B cell (primary cell): ENCODE results near the gene FAM163A. TPM values are rescaled to one million over a fixed set of nuclear protein-coding genes. Genes with fewer than 3 reads are reported as not detected.

ENCODE experiments used
- ATAC-seq: fragments of 200-7000 bp; cut with Tn5 transposase; one replicate; pipeline ENCODE4 v1.10.0; 2021; ENCODE audit warnings: low read depth, mild to moderate bottlenecking, moderate number of reproducible peaks, moderate library complexity
- CTCF ChIA-PET: fragments of 350-600 bp; sonication (Branson Sonifier 250); formaldehyde crosslinking; loops from one replicate; lab custom pipeline; 2021; ENCODE audit warnings: antibody characterized with exemption, inconsistent platforms; lab: Charles Lee
- POLR2A ChIA-PET: fragments of 350-600 bp; sonication (Branson Sonifier 250); formaldehyde crosslinking; loops from one replicate; lab custom pipeline; 2021; ENCODE audit warnings: antibody characterized with exemption; lab: Charles Lee
- DNase-seq: peaks from one replicate; pipeline ENCODE4 v3.0.0; 2013
- H2AFZ ChIP-seq: 2 replicates; pipeline ENCODE4 v1.6.1; 2012; ENCODE audit warnings: mild to moderate bottlenecking, low read depth, low read length; ENCODE audit not compliant: insufficient read depth, poor library complexity, severe bottlenecking
- H3K27ac ChIP-seq, 2 donors: 1 replicate in 1 of 2; 2 replicates in 1 of 2; pipeline ENCODE4 v1.5.1; 2012 to 2013; ENCODE audit warnings: low read length in 2 of 2, mild to moderate bottlenecking in 2 of 2, moderate library complexity in 1 of 2
- H3K27me3 ChIP-seq, 4 experiments: fragments of 200-600 bp in 1 of 4; sonication (generic) in 1 of 4; replicated peaks in 1 of 4; 1 replicate in 2 of 4; 2 replicates in 2 of 4; pipeline versions ENCODE4 v1.6.1 to v1.7.0; 2013 to 2016; ENCODE audit warnings: low read length in 3 of 4, mild to moderate bottlenecking in 2 of 4, mixed read lengths in 1 of 4, moderate library complexity in 1 of 4; ENCODE audit not compliant: insufficient read depth in 4 of 4, control insufficient read depth in 3 of 4; ENCODE audit errors: control extremely low read depth in 1 of 4
- H3K36me3 ChIP-seq, 2 experiments: replicated peaks in 1 of 2; 1 replicate in 1 of 2; 2 replicates in 1 of 2; pipeline versions ENCODE4 v1.6.1 to v1.7.1; 2013; ENCODE audit warnings: low read length in 1 of 2; ENCODE audit not compliant: insufficient read depth in 2 of 2, control insufficient read depth in 1 of 2; ENCODE audit errors: control extremely low read depth in 1 of 2, extremely low read depth in 1 of 2
- H3K4me1 ChIP-seq, 2 donors: fragments of 200-600 bp in 1 of 2; sonication (generic) in 1 of 2; 1 replicate in 1 of 2; 2 replicates in 1 of 2; pipeline versions ENCODE4 v1.5.1 to v1.6.1; 2013 to 2017; ENCODE audit warnings: low read length in 2 of 2; ENCODE audit not compliant: control insufficient read depth in 2 of 2, insufficient read depth in 2 of 2
- H3K4me2 ChIP-seq: replicated peaks from 2 replicates; pipeline ENCODE3; 2012; ENCODE audit warnings: mild to moderate bottlenecking, low read depth, low read length; ENCODE audit not compliant: poor library complexity, severe bottlenecking
- H3K4me3 ChIP-seq, 5 experiments: fragments of 200-600 bp in 1 of 5; sonication (generic) in 1 of 5; 1 replicate in 3 of 5; 2 replicates in 2 of 5; pipeline versions ENCODE4 v1.5.1 to v1.7.0; 2011 to 2016; ENCODE audit warnings: low read length in 4 of 5, mild to moderate bottlenecking in 4 of 5, low read depth in 2 of 5, control low read depth in 1 of 5, moderate library complexity in 1 of 5; ENCODE audit not compliant: insufficient read depth in 1 of 5; ENCODE audit errors: control extremely low read depth in 1 of 5, extremely low read depth in 1 of 5
- H3K79me2 ChIP-seq: fragments of 200-600 bp; sonication (generic); one replicate; pipeline ENCODE4 v1.6.0; 2016; ENCODE audit warnings: low read length; ENCODE audit not compliant: control insufficient read depth, insufficient read depth
- H3K9ac ChIP-seq: fragments of 200-600 bp; sonication (generic); 2 replicates; pipeline ENCODE4 v1.6.1; 2017; ENCODE audit warnings: mild to moderate bottlenecking, low read length, moderate library complexity
- H3K9me3 ChIP-seq, 3 donors: one replicate each; pipeline versions ENCODE4 v1.6.1 to v1.7.1; 2013; ENCODE audit warnings: low read length in 2 of 3; ENCODE audit not compliant: control insufficient read depth in 2 of 3, insufficient read depth in 1 of 3; ENCODE audit errors: control extremely low read depth in 1 of 3
- H4K20me1 ChIP-seq: 2 replicates; pipeline ENCODE4 v1.6.0; 2012; ENCODE audit warnings: mild to moderate bottlenecking, low read length; ENCODE audit not compliant: insufficient read depth, control insufficient read depth, poor library complexity, severe bottlenecking
- H3K27ac Mint-ChIP-seq: one replicate; pipeline ENCODE4 v1.8.0; 2021; ENCODE audit warnings: mixed read lengths
- H3K27me3 Mint-ChIP-seq: one replicate; pipeline ENCODE4 v1.8.0; 2021; ENCODE audit warnings: mixed read lengths
- H3K4me1 Mint-ChIP-seq: one replicate; pipeline ENCODE4 v1.8.0; 2021; ENCODE audit warnings: mixed read lengths
- H3K4me3 Mint-ChIP-seq: one replicate; pipeline ENCODE4 v1.8.0; 2021; ENCODE audit warnings: mixed read lengths
- H3K9me3 Mint-ChIP-seq: one replicate; pipeline ENCODE4 v1.8.0; 2022; ENCODE audit warnings: mixed read lengths; ENCODE audit not compliant: insufficient read depth
- CTCF ChIP-seq: fragments of 200-600 bp; IDR thresholded peaks from one replicate; pipeline ENCODE4 v1.8.0; 2022; ENCODE audit warnings: antibody characterized with exemption, mild to moderate bottlenecking
- EZH2 ChIP-seq: IDR thresholded peaks from 2 replicates; pipeline ENCODE4 v1.6.1; 2012; ENCODE audit warnings: borderline replicate concordance, low read depth, mild to moderate bottlenecking, moderate library complexity, low read length; ENCODE audit not compliant: insufficient read depth, poor library complexity, severe bottlenecking
- WGBS: methylation state at CpG from one replicate; pipeline ENCODE4 v1.1.5; 2013; ENCODE audit warnings: missing lambda C conversion rate; ENCODE audit not compliant: insufficient coverage; 5-methylcytosine and 5-hydroxymethylcytosine counted together
- intact Hi-C: fragments of 100-400 bp; cut with micrococcal nuclease; formaldehyde crosslinking; loops from one replicate; pipeline ENCODE4 v1.10.0; 2022
- polyA plus RNA-seq: library from polyadenylated mRNA; depleted of rRNA; stranded (reverse); fragments of >200 nt; gene quantifications from 2 replicates; pipeline ENCODE4 v1.2.3, GENCODE V29; 2012
- total RNA-seq, 2 donors: library from RNA; stranded (reverse); fragments of 120-200 nt in 1 of 2; gene quantifications; 1 replicate in 1 of 2; 2 replicates in 1 of 2; pipeline versions ENCODE4 v1.2.3 to v1.2.4, GENCODE V29; 2013 to 2022

Gene FAM163A
- total and polyA plus RNA-seq, 2 donors (not counting 1 experiment from before 2014, with no cell fraction given), result not detected

- Histone ChIP-seq H3K36me3 (no peaks in the 10 kb centered on the region), H3K79me2 (no peaks in the 10 kb centered on the region), H3K4me2 (no peak overlapping the region), H3K27me3 (peaks cover 0 to 10% (median 2%) of the 10 kb centered on the region in 4 experiments), H3K9ac (no peak overlapping the region), H3K27ac (no peak overlapping the region), H4K20me1 (no peaks in the 10 kb centered on the region), H3K4me3 (no peak overlapping the region), H3K4me1 (no peaks in the 10 kb centered on the region), H3K9me3 (peaks cover 0 to 10% (median 5%) of the 10 kb centered on the region in 3 donors), H2AFZ (no peak overlapping the region)
- Mint-ChIP-seq H3K27ac (no peak overlapping the region), H3K4me1 (no peaks in the 10 kb centered on the region), H3K27me3 (peaks cover 40% of the 10 kb centered on the region), H3K9me3 (peaks cover 2% of the 10 kb centered on the region), H3K4me3 (no peak overlapping the region)
- ATAC-seq, result no peak
- ChIA-PET POLR2A (no interaction called here), CTCF (no interaction called here)
- WGBS, result 89% methylated on average over 8 of the region's 8 CpGs
- TF ChIP-seq EZH2 (no peak), CTCF (no peak)
- intact Hi-C loops, result no loop called here
- DNase-seq, result no peak
Measured at GRCh38 chr1:179774566-179774965, 31.5 kb downstream of the FAM163A start.

DNA sequence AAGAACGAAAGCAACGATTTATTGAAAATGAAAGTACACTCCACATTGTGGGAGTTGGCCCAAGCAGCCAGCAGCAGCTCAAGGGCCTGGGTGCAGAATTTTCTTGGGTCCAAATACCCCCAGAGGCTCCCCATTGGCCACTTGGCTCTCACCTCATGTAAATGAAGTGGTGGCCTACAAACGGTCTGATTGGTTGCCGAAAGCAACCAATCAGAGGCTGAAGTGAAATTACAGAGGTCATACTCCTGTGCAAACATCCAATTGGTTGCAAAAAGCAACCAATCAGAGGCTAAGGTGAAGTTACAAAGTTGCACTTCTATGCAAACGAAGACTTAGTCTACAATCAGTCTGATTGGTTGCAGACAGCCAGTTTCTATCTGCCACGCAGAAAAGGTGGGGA, 31.9 kb downstream of the FAM163A start:
- TF ChIP-seq CTCF, result no peak
- no peak for TF ChIP-seq EZH2
- Histone ChIP-seq H3K79me2 (no peaks in the 10 kb centered on the region), H2AFZ (no peak overlapping the region), H4K20me1 (no peaks in the 10 kb centered on the region), H3K36me3 (no peaks in the 10 kb centered on the region), H3K27me3 (peaks cover 0 to 10% (median 2%) of the 10 kb centered on the region in 4 experiments), H3K9me3 (peaks cover 0 to 10% (median 5%) of the 10 kb centered on the region in 3 donors), H3K4me2 (no peak overlapping the region), H3K27ac (no peak overlapping the region), H3K4me3 (no peak overlapping the region), H3K9ac (no peak overlapping the region), H3K4me1 (no peaks in the 10 kb centered on the region)
- Mint-ChIP-seq H3K4me1 (no peaks in the 10 kb centered on the region), H3K27ac (no peak overlapping the region), H3K9me3 (peaks cover 2% of the 10 kb centered on the region), H3K27me3 (peaks cover 40% of the 10 kb centered on the region), H3K4me3 (no peak overlapping the region)
- WGBS, result 98% methylated on average over 5 of the region's 6 CpGs
- intact Hi-C loops, result no loop called here
- DNase-seq, result no peak
- ChIA-PET CTCF (no interaction called here), POLR2A (no interaction called here)
- ATAC-seq, result no peak
